ENCODE data around the gene RXYLT1. TPM values are rescaled to one million over a fixed set of nuclear protein-coding genes. Genes with fewer than 3 reads are reported as not detected.

Gene RXYLT1
- total RNA-seq, 4 donors from 2014 or later, result 4.5 to 29.9 (median 14.4) TPM

GRCh38 chr12:63747553-63747952, 32.2 kb upstream of the RXYLT1 start:
- no peak overlapping the region for H3K4me3 ChIP-seq
- H3K4me1 ChIP-seq, result no peaks in the 10 kb centered on the region
- intact Hi-C loops (cut with DNase I; ENCODE audit: low total_unique reads) (no loop called here), in situ Hi-C loops (cut with MboI; ENCODE audit: low pct_ligation_motif_present in 1 of 4, low pct_unique_long_range_greater_than_20kb in 1 of 4, low sequenced_read_pairs in 3 of 4) (no loop called here)
- no peaks in the 10 kb centered on the region for H3K27me3 ChIP-seq
- H3K9me3 ChIP-seq, result no peaks in the 10 kb centered on the region
- H3K27ac ChIP-seq, result no peak overlapping the region
- 52 to 69% methylated on average over 2 to 5 of the region's 5 CpGs for WGBS, 2 donors (ENCODE audit: low coverage in 1 of 2)
- DNase-seq, result no peak
- no peak for TF ChIP-seq POLR2A (IDR thresholded peaks at IDR 0.05)
- TF ChIP-seq, protein P1, sequence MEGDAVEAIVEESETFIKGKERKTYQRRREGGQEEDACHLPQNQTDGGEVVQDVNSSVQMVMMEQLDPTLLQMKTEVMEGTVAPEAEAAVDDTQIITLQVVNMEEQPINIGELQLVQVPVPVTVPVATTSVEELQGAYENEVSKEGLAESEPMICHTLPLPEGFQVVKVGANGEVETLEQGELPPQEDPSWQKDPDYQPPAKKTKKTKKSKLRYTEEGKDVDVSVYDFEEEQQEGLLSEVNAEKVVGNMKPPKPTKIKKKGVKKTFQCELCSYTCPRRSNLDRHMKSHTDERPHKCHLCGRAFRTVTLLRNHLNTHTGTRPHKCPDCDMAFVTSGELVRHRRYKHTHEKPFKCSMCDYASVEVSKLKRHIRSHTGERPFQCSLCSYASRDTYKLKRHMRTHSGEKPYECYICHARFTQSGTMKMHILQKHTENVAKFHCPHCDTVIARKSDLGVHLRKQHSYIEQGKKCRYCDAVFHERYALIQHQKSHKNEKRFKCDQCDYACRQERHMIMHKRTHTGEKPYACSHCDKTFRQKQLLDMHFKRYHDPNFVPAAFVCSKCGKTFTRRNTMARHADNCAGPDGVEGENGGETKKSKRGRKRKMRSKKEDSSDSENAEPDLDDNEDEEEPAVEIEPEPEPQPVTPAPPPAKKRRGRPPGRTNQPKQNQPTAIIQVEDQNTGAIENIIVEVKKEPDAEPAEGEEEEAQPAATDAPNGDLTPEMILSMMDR (IDR thresholded peaks at IDR 0.05), result no peak
- TF ChIP-seq EP300 (IDR thresholded peaks at IDR 0.05; ENCODE audit: low read depth), result no peak
- no peak for TF ChIP-seq POLR2AphosphoS5 (IDR thresholded peaks at IDR 0.05)
- H3K36me3 ChIP-seq, result no peaks in the 10 kb centered on the region

GRCh38 chr12:63752283-63752682, 27.4 kb upstream of the RXYLT1 start:
- H3K27me3 ChIP-seq, result no peaks in the 10 kb centered on the region
- H3K4me1 ChIP-seq, result no peaks in the 10 kb centered on the region
- in situ Hi-C loops (cut with MboI; ENCODE audit: low pct_ligation_motif_present in 1 of 4, low pct_unique_long_range_greater_than_20kb in 1 of 4, low sequenced_read_pairs in 3 of 4) (no loop called here), intact Hi-C loops (cut with DNase I; ENCODE audit: low total_unique reads) (no loop called here)
- no peak for TF ChIP-seq EP300 (IDR thresholded peaks at IDR 0.05; ENCODE audit: low read depth)
- no peak for TF ChIP-seq POLR2AphosphoS5 (IDR thresholded peaks at IDR 0.05)
- TF ChIP-seq POLR2A (IDR thresholded peaks at IDR 0.05), result no peak
- TF ChIP-seq, protein P1 (IDR thresholded peaks at IDR 0.05), result no peak
- 28 to 50% methylated on average over 2 of the region's 2 CpGs for WGBS, 2 donors (ENCODE audit: low coverage in 1 of 2)
- no peak overlapping the region for H3K27ac ChIP-seq
- no peak for DNase-seq
- no peaks in the 10 kb centered on the region for H3K9me3 ChIP-seq
- no peaks in the 10 kb centered on the region for H3K36me3 ChIP-seq
- H3K4me3 ChIP-seq, result no peak overlapping the region

DNA sequence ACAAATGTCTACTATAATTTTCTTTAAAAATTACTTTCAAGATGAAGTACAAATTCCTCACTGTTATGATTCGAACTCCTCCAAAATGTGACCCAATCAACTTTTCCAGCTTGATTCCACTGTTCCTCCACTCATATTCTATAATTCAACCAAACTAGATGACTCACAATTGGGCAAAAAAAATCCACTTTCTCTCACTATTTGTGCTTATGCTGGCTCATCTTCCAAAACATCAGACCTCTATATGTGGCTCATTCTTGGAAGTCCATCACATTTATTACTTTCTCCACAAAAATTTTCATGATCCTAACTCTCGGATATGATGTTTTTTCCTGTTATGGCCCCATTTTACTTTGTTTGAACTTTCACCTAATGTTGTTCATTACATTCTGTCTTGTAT, 26.9 kb upstream of the RXYLT1 start:
- in situ Hi-C loops (cut with MboI; ENCODE audit: low pct_ligation_motif_present in 1 of 4, low pct_unique_long_range_greater_than_20kb in 1 of 4, low sequenced_read_pairs in 3 of 4) (no loop called here), intact Hi-C loops (cut with DNase I; ENCODE audit: low total_unique reads) (no loop called here)
- Histone ChIP-seq H3K27me3 (no peaks in the 10 kb centered on the region), H3K4me1 (no peaks in the 10 kb centered on the region), H3K27ac (no peak overlapping the region), H3K9me3 (no peaks in the 10 kb centered on the region), H3K36me3 (no peaks in the 10 kb centered on the region), H3K4me3 (no peak overlapping the region)
- TF ChIP-seq EP300 (IDR thresholded peaks at IDR 0.05; ENCODE audit: low read depth), result no peak
- TF ChIP-seq POLR2A (IDR thresholded peaks at IDR 0.05), result no peak
- TF ChIP-seq POLR2AphosphoS5 (IDR thresholded peaks at IDR 0.05), result no peak
- TF ChIP-seq, protein P1 (IDR thresholded peaks at IDR 0.05), result no peak
- DNase-seq, result no peak
- WGBS, 2 donors (ENCODE audit: low coverage in 1 of 2), result 83 to 85% methylated on average over 2 of the region's 2 CpGs

- DNase-seq, result no peak
- in situ Hi-C loops (cut with MboI; ENCODE audit: low pct_ligation_motif_present in 1 of 4, low pct_unique_long_range_greater_than_20kb in 1 of 4, low sequenced_read_pairs in 3 of 4), result no loop called here
- H3K27ac ChIP-seq, result no peak overlapping the region
- H3K27me3 ChIP-seq, result no peaks in the 10 kb centered on the region
- no peaks in the 10 kb centered on the region for H3K9me3 ChIP-seq
- intact Hi-C loops (cut with DNase I; ENCODE audit: low total_unique reads), result no loop called here
- H3K4me1 ChIP-seq, result no peaks in the 10 kb centered on the region
- H3K36me3 ChIP-seq, result no peaks in the 10 kb centered on the region
- no peak for TF ChIP-seq EP300 (IDR thresholded peaks at IDR 0.05; ENCODE audit: low read depth)
- TF ChIP-seq, protein P1 (IDR thresholded peaks at IDR 0.05), result no peak
- no peak for TF ChIP-seq POLR2AphosphoS5 (IDR thresholded peaks at IDR 0.05)
- no peak for TF ChIP-seq POLR2A (IDR thresholded peaks at IDR 0.05)
- H3K4me3 ChIP-seq, result no peak overlapping the region
Measured at GRCh38 chr12:63753743-63754142, 26.0 kb upstream of the RXYLT1 start.

Measured in transverse colon (tissue), 4 donors.